Panc1 (cell line): ENCODE measurements around the gene SHOC2. TPM values are rescaled to one million over a fixed set of nuclear protein-coding genes. Genes with fewer than 3 reads are reported as not detected.

ENCODE experiments used
- ATAC-seq: fragments of 200-7000 bp; cut with Tn5 transposase; 2 replicates; pipeline ENCODE4 v1.9.1; 2020; ENCODE audit warnings: mild to moderate bottlenecking, moderate library complexity
- BruUV-seq: library from RNA; stranded (reverse); fragments of 400-500 nt; replicated peaks from 2 replicates; lab custom pipeline; 2021; lab: Mats Ljungman, UMichigan
- CTCF ChIA-PET: fragments of 300-600 bp; sonication (Branson Sonifier 250); formaldehyde crosslinking; loops from one replicate; lab custom pipeline; 2022; ENCODE audit warnings: antibody characterized with exemption; lab: Charles Lee
- POLR2A ChIA-PET: fragments of 300-600 bp; sonication (Branson Sonifier 250); formaldehyde crosslinking; loops from one replicate; lab custom pipeline; 2022; ENCODE audit warnings: antibody characterized with exemption; lab: Charles Lee
- DNase-seq: peaks from one replicate; pipeline ENCODE4 v3.0.0-alpha.2; 2010; ENCODE audit warnings: low read depth, low spot score
- H3K27ac ChIP-seq: 2 replicates; pipeline ENCODE4 v1.5.1; 2011; ENCODE audit warnings: mild to moderate bottlenecking, low read length, inconsistent platforms
- H3K27me3 ChIP-seq: fragments of 200-500 bp; sonication (Bioruptor generic); 2 replicates; pipeline ENCODE4 v1.6.0; 2014; ENCODE audit warnings: low read length, inconsistent platforms; ENCODE audit not compliant: control insufficient read depth, insufficient read depth
- H3K36me3 ChIP-seq: fragments of 200-500 bp; sonication (Bioruptor generic); 2 replicates; pipeline ENCODE4 v1.5.1; 2014; ENCODE audit warnings: inconsistent platforms, mild to moderate bottlenecking, low read length, moderate library complexity; ENCODE audit not compliant: control insufficient read depth, insufficient read depth
- H3K4me1 ChIP-seq: 2 replicates; pipeline ENCODE4 v1.5.1; 2011; ENCODE audit warnings: inconsistent platforms, mild to moderate bottlenecking, low read length, moderate library complexity; ENCODE audit not compliant: control insufficient read depth, insufficient read depth
- H3K4me3 ChIP-seq, 2 experiments: 2 replicates each; pipeline ENCODE4 v1.5.1; 2011 to 2012; ENCODE audit warnings: low read depth in 2 of 2, low read length in 2 of 2, mild to moderate bottlenecking in 2 of 2, inconsistent platforms in 1 of 2, moderate library complexity in 1 of 2
- H3K9me3 ChIP-seq: fragments of 200-500 bp; sonication (Bioruptor generic); 2 replicates; pipeline ENCODE4 v1.5.1; 2014; ENCODE audit warnings: low read depth, mild to moderate bottlenecking, inconsistent platforms, low read length, moderate library complexity; ENCODE audit not compliant: control insufficient read depth, insufficient read depth
- POLR2AphosphoS5 ChIP-seq: IDR thresholded peaks from 2 replicates; pipeline ENCODE4 v1.6.1; 2012; ENCODE audit warnings: mild to moderate bottlenecking, low read depth, low read length, moderate library complexity
- SIN3A ChIP-seq: IDR thresholded peaks from 2 replicates; pipeline ENCODE4 v1.6.1; 2012; ENCODE audit warnings: low read depth, mild to moderate bottlenecking, low read length, moderate library complexity, borderline replicate concordance; ENCODE audit not compliant: insufficient read depth
- TCF7L2 ChIP-seq: IDR thresholded peaks from 2 replicates; pipeline ENCODE4 v1.6.1; 2011; ENCODE audit warnings: mild to moderate bottlenecking, low read depth, low read length, inconsistent platforms
- in situ Hi-C: cut with HindIII; loops from 2 replicates; pipeline ENCODE4 v1.10.0; 2016; ENCODE audit warnings: low sequenced_read_pairs, low pct_unique_long_range_greater_than_20kb
- intact Hi-C: fragments of 100-400 bp; cut with micrococcal nuclease; formaldehyde crosslinking; loops from one replicate; pipeline ENCODE4 v1.10.0; 2022; ENCODE audit not compliant: unreplicated experiment
- total RNA-seq: library from RNA; stranded (reverse); gene quantifications from one replicate; pipeline ENCODE4 v1.2.1, GENCODE V29; 2021; ENCODE audit not compliant: unreplicated experiment
- TF ChIP-seq, protein P1 (sequence below), 2 experiments: IDR thresholded peaks; 2 replicates each; pipeline ENCODE4 v1.6.1; 2011 to 2012; ENCODE audit warnings: low read depth in 2 of 2, control low read depth in 1 of 2, low read length in 1 of 2, mild to moderate bottlenecking in 1 of 2, moderate library complexity in 1 of 2; ENCODE audit not compliant: insufficient read depth in 1 of 2
- TF ChIP-seq, protein P2 (sequence below): fragments of 450-650 bp; IDR thresholded peaks from 2 replicates; pipeline ENCODE4 v1.5.1; 2017; ENCODE audit warnings: mild to moderate bottlenecking

SHOC2 gene
- total RNA-seq, 1 experiment from 2014 or later: 56.6 TPM

DNA sequence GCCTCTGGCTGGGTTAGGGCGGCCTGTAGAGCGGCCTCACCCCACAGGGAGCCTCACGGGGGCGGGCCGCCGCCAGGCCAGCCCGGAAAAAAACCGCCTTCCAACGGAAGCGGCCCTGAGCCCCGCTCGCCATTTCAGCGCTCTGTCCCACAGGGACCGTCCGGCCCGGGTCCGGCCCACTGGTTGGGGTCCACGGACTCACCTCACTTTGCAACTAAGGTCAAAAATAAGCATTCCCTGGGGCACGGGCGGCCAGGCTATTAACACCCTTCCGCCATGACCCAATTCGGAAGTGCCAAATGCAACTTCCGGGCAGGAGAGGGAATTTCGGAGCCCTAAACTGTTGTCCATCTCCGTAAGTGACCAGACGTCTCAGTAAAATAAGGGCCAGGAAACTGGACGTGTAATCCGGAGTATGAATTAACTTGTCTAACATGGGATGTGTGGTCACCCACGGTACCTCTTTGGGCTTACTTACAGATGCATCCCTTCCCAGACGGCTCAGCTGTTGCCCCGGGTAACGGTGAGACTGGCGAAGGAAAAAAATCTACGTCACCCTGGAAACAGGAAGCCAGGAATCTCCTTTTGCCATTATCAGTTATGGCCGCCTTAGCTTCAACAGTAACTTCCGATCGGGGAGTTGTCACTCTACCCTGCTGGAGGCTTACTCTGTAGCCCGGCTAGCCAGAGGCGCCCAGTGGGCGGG, 608 bp upstream of the SHOC2 start, which contains the start of gene BBIP1:
TSS of gene BBIP1 (minus strand) at position 538 of the 706 bp plus-strand sequence. CDS start 1,023 bp downstream, outside the sequence.
- Histone ChIP-seq H3K36me3 (peaks cover 6% of the 10 kb centered on the region; the same call in 1 of the 2 replicates), H3K4me3 (peak within 1 kb of the TSS; percentile 91 to 93), H3K4me1 (peaks cover 41% of the 10 kb centered on the region), H3K9me3 (no peaks in the 10 kb centered on the region), H3K27me3 (no peaks in the 10 kb centered on the region), H3K27ac (peak within 1 kb of the TSS; percentile 96)
- BruUV-seq: no TSS peak
- CTCF ChIA-PET: interaction anchor here (0.6 to 1.0 kb wide), 6 partner anchors 47 to 584 kb away, joined by 3 to 13 read pairs (median 4); no protein-coding TSS in a partner anchor
- ATAC-seq (peak; percentile 94), DNase-seq (peak; percentile 99)
- TF ChIP-seq, protein P1, sequence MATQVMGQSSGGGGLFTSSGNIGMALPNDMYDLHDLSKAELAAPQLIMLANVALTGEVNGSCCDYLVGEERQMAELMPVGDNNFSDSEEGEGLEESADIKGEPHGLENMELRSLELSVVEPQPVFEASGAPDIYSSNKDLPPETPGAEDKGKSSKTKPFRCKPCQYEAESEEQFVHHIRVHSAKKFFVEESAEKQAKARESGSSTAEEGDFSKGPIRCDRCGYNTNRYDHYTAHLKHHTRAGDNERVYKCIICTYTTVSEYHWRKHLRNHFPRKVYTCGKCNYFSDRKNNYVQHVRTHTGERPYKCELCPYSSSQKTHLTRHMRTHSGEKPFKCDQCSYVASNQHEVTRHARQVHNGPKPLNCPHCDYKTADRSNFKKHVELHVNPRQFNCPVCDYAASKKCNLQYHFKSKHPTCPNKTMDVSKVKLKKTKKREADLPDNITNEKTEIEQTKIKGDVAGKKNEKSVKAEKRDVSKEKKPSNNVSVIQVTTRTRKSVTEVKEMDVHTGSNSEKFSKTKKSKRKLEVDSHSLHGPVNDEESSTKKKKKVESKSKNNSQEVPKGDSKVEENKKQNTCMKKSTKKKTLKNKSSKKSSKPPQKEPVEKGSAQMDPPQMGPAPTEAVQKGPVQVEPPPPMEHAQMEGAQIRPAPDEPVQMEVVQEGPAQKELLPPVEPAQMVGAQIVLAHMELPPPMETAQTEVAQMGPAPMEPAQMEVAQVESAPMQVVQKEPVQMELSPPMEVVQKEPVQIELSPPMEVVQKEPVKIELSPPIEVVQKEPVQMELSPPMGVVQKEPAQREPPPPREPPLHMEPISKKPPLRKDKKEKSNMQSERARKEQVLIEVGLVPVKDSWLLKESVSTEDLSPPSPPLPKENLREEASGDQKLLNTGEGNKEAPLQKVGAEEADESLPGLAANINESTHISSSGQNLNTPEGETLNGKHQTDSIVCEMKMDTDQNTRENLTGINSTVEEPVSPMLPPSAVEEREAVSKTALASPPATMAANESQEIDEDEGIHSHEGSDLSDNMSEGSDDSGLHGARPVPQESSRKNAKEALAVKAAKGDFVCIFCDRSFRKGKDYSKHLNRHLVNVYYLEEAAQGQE (IDR thresholded peaks at IDR 0.05; ENCODE audit: insufficient read depth in 1 of 2, low read depth in 2 of 2, low read length in 1 of 2): 0 out of 4 replicates have a peak, but pooled peaks of 1 of the 2 experiments have one; percentile 16
- 0 out of 2 replicates have a peak, but pooled peaks have one; percentile 34 for TF ChIP-seq SIN3A
- TF ChIP-seq TCF7L2: peak; percentile 10; the same call in 1 of the 2 replicates
- peak; percentile 96 for TF ChIP-seq POLR2AphosphoS5
- TF ChIP-seq, protein P2, sequence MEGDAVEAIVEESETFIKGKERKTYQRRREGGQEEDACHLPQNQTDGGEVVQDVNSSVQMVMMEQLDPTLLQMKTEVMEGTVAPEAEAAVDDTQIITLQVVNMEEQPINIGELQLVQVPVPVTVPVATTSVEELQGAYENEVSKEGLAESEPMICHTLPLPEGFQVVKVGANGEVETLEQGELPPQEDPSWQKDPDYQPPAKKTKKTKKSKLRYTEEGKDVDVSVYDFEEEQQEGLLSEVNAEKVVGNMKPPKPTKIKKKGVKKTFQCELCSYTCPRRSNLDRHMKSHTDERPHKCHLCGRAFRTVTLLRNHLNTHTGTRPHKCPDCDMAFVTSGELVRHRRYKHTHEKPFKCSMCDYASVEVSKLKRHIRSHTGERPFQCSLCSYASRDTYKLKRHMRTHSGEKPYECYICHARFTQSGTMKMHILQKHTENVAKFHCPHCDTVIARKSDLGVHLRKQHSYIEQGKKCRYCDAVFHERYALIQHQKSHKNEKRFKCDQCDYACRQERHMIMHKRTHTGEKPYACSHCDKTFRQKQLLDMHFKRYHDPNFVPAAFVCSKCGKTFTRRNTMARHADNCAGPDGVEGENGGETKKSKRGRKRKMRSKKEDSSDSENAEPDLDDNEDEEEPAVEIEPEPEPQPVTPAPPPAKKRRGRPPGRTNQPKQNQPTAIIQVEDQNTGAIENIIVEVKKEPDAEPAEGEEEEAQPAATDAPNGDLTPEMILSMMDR: no peak
- in situ Hi-C loops: no loop called here
- POLR2A ChIA-PET: interaction anchor here (0.6 to 1.8 kb wide), 16 partner anchors 8 to 626 kb away, joined by 3 to 14 read pairs (median 5); partner anchors contain the start of gene PDCD4
- intact Hi-C loops: no loop called here

DNA sequence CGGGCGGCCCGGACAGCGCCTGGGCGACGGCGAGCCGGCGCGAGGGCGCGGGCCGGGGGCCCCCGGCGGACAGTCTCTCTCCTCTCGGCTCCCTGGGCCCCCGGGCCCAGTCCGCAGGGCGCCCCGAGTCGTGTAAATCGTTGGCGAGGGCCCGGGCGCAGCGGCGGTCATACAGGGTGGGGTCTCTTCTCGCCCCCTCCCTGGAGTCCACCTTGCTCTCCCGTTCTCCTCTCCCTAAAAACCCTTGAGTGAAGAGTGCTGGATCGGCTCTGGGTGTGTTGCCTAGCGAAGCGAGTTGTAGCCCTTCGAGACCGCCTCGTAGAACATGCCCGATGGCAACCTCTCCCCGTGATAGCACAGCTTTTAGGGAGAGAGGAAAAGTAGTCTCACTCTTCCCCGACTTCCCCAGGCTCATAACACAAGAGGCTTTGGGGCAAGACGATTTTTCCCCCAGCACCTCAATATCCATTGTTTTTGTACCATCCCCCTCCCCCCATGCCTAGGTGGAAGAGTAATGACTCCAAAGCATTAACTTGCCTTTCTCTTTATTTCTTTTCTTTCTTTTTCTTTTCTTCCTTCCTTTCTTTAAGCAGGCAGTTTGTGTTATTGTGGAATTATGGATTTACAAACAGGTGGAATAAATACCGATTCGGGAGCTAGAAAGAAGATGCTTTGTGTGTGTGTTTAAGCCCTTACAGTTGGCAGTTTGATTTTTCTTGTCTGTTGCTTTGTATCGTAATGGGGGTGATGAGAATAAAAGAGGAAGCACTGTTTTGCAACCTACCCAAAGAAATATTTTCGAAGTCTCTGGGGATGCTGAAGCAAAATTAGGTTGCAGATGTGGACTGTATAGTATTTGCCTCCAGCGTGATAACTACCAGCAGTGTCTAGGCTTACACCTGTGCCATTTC, 822 bp downstream of the SHOC2 start:
- H3K9me3 ChIP-seq: no peaks in the 10 kb centered on the region
- ATAC-seq (peak; percentile 14), DNase-seq (no peak)
- peaks cover 6% of the 10 kb centered on the region; the same call in 1 of the 2 replicates for H3K36me3 ChIP-seq
- no TSS peak for BruUV-seq
- in situ Hi-C loops (no loop called here), intact Hi-C loops (no loop called here)
- ChIA-PET POLR2A (no interaction called here), CTCF (no interaction called here)
- TF ChIP-seq SIN3A: peak; percentile 42
- TF ChIP-seq, protein P1 (IDR thresholded peaks at IDR 0.05; ENCODE audit: insufficient read depth in 1 of 2, low read depth in 2 of 2, low read length in 1 of 2): no peak
- no peaks in the 10 kb centered on the region for H3K27me3 ChIP-seq
- peaks cover 47% of the 10 kb centered on the region for H3K4me1 ChIP-seq
- peak overlapping the region; percentile 91 to 93 for H3K4me3 ChIP-seq
- peak overlapping the region; percentile 96 for H3K27ac ChIP-seq
